Inflammatory macrophage (primary cell): ENCODE measurements around the gene RASSF3.
"Not testable (repeated sequence)": the region's sequence is repeated elsewhere in the genome, so short reads cannot be mapped to it uniquely, and the experiment has no call there.

Source experiments
- DNase-seq, 2 donors: peaks; one replicate each; pipeline ENCODE4 v3.0.0-alpha.2; 2020 to 2022

RASSF3 gene

GRCh38 chr12:64633940-64634337, 23.6 kb downstream of the RASSF3 start:
- DNase-seq, result peak in 1 of 2 donors; percentile 16

- no peak for DNase-seq
Measured at GRCh38 chr12:64634508-64635092, 24.3 kb downstream of the RASSF3 start.

- no peak for DNase-seq
Measured at GRCh38 chr12:64635356-64635998, 25.2 kb downstream of the RASSF3 start.

- DNase-seq, result no peak
Measured at GRCh38 chr12:64636856-64637255, 26.6 kb downstream of the RASSF3 start.

- no peak for DNase-seq
Measured at GRCh38 chr12:64639466-64639865, 29.2 kb downstream of the RASSF3 start.

GRCh38 chr12:64646318-64646717, 36.0 kb downstream of the RASSF3 start:
- no peak for DNase-seq

GRCh38 chr12:64649487-64649886, 39.2 kb downstream of the RASSF3 start:
- DNase-seq, result no peak

- DNase-seq, result no peak
Measured at GRCh38 chr12:64650762-64651161, 40.5 kb downstream of the RASSF3 start.

GRCh38 chr12:64652346-64652745, 42.1 kb downstream of the RASSF3 start:
- no peak for DNase-seq

GRCh38 chr12:64653123-64653522, 42.8 kb downstream of the RASSF3 start:
- DNase-seq, result no peak

- not testable (repeated sequence) for DNase-seq
Measured at GRCh38 chr12:64653907-64654306, 43.6 kb downstream of the RASSF3 start.

GRCh38 chr12:64655141-64655540, 44.8 kb downstream of the RASSF3 start:
- DNase-seq, result no peak

- no peak for DNase-seq
Measured at GRCh38 chr12:64656429-64656828, 46.1 kb downstream of the RASSF3 start.

GRCh38 chr12:64658892-64659481, 48.7 kb downstream of the RASSF3 start:
- DNase-seq, result no peak

GRCh38 chr12:64660237-64661018, 50.1 kb downstream of the RASSF3 start:
- DNase-seq, result no peak

GRCh38 chr12:64663015-64663414, 52.7 kb downstream of the RASSF3 start:
- DNase-seq, result no peak

GRCh38 chr12:64665514-64665913, 55.2 kb downstream of the RASSF3 start:
- DNase-seq, result no peak

GRCh38 chr12:64666054-64666914, 56.0 kb downstream of the RASSF3 start:
- no peak for DNase-seq

- DNase-seq, result no peak
Measured at GRCh38 chr12:64667793-64668192, 57.5 kb downstream of the RASSF3 start.

GRCh38 chr12:64669270-64669842, 59.1 kb downstream of the RASSF3 start:
- no peak for DNase-seq

GRCh38 chr12:64670019-64670418, 59.7 kb downstream of the RASSF3 start:
- no peak for DNase-seq
